ENCODE results near the gene AIF1. TPM values are rescaled to one million over a fixed set of nuclear protein-coding genes. Genes with fewer than 3 reads are reported as not detected.

The AIF1 gene
- total RNA-seq, 1 donor from 2014 or later, result 3.8 TPM

- Mint-ChIP-seq H3K4me1 (ENCODE audit: unreplicated experiment) (no peaks in the 10 kb centered on the region), H3K27me3 (peaks cover 4% of the 10 kb centered on the region), H3K4me3 (no peak overlapping the region), H3K27ac (no peak overlapping the region), H3K36me3 (no peaks in the 10 kb centered on the region), H3K9me3 (no peaks in the 10 kb centered on the region)
- DNase-seq (ENCODE audit: extremely low spot score, unreplicated experiment), result no peak
- TF ChIP-seq CTCF (conservative IDR thresholded peaks at IDR 0.05), result no peak
These were observed 22.6 kb upstream of the AIF1 start for GRCh38 chr6:31592396-31592771.

- no peaks in the 10 kb centered on the region for H3K27me3 Mint-ChIP-seq
- H3K36me3 Mint-ChIP-seq, result no peaks in the 10 kb centered on the region
- no peak for DNase-seq (ENCODE audit: extremely low spot score, unreplicated experiment)
- peak; percentile 69 for TF ChIP-seq CTCF (conservative IDR thresholded peaks at IDR 0.05)
- peaks cover 6% of the 10 kb centered on the region for H3K4me1 Mint-ChIP-seq (ENCODE audit: unreplicated experiment)
- H3K9me3 Mint-ChIP-seq, result no peaks in the 10 kb centered on the region
- no peak overlapping the region for H3K27ac Mint-ChIP-seq
- H3K4me3 Mint-ChIP-seq, result no peak overlapping the region
These were observed 18.0 kb upstream of the AIF1 start for GRCh38 chr6:31597006-31597405.

GRCh38 chr6:31607317-31607716 is 7.7 kb upstream of the AIF1 start:
- Mint-ChIP-seq H3K27ac (no peak overlapping the region), H3K4me3 (no peak overlapping the region), H3K27me3 (no peaks in the 10 kb centered on the region), H3K4me1 (ENCODE audit: unreplicated experiment) (no peaks in the 10 kb centered on the region), H3K9me3 (no peaks in the 10 kb centered on the region), H3K36me3 (no peaks in the 10 kb centered on the region)
- no peak for DNase-seq (ENCODE audit: extremely low spot score, unreplicated experiment)
- no peak for TF ChIP-seq CTCF (conservative IDR thresholded peaks at IDR 0.05)

- Mint-ChIP-seq H3K27ac (no peak overlapping the region), H3K4me3 (no peak overlapping the region), H3K36me3 (no peaks in the 10 kb centered on the region), H3K27me3 (no peaks in the 10 kb centered on the region), H3K9me3 (no peaks in the 10 kb centered on the region), H3K4me1 (ENCODE audit: unreplicated experiment) (peaks cover 9% of the 10 kb centered on the region)
- no peak for TF ChIP-seq CTCF (conservative IDR thresholded peaks at IDR 0.05)
- no peak for DNase-seq (ENCODE audit: extremely low spot score, unreplicated experiment)
These were observed 5.3 kb upstream of the AIF1 start for GRCh38 chr6:31609519-31610406.

GRCh38 chr6:31610968-31611367 is 4.1 kb upstream of the AIF1 start:
- Mint-ChIP-seq H3K4me1 (ENCODE audit: unreplicated experiment) (peaks cover 16% of the 10 kb centered on the region), H3K9me3 (no peaks in the 10 kb centered on the region), H3K27me3 (no peaks in the 10 kb centered on the region), H3K36me3 (no peaks in the 10 kb centered on the region), H3K4me3 (no peak overlapping the region), H3K27ac (no peak overlapping the region)
- no peak for DNase-seq (ENCODE audit: extremely low spot score, unreplicated experiment)
- TF ChIP-seq CTCF (conservative IDR thresholded peaks at IDR 0.05), result no peak

Measured in type B pancreatic cell (in vitro differentiated cells).